ENCODE data around the gene TRABD2B.
"Not testable (repeated sequence)": the region's sequence is repeated elsewhere in the genome, so short reads cannot be mapped to it uniquely, and the experiment has no call there.

The TRABD2B gene

GRCh38 chr1:47967864-47968555 lies 29.2 kb downstream of the TRABD2B start:
- Histone ChIP-seq H3K4me3 (ENCODE audit: low read length in 2 of 2) (no peak overlapping the region), H3K4me1 (ENCODE audit: control insufficient read depth, insufficient read depth, low read length) (peaks cover 11% of the 10 kb centered on the region), H3K36me3 (ENCODE audit: control insufficient read depth in 2 of 2, insufficient read depth in 2 of 2, low read length in 2 of 2) (no peaks in the 10 kb centered on the region), H3K27me3 (ENCODE audit: control insufficient read depth in 1 of 2, insufficient read depth in 2 of 2, low read length in 2 of 2) (peaks cover 0 to 2% of the 10 kb centered on the region in 2 donors), H3K9ac (ENCODE audit: low read length in 2 of 2) (no peak overlapping the region), H3K9me3 (ENCODE audit: control insufficient read depth in 2 of 2, low read length in 2 of 2) (no peaks in the 10 kb centered on the region), H3K27ac (ENCODE audit: low read length) (no peak overlapping the region)

DNA sequence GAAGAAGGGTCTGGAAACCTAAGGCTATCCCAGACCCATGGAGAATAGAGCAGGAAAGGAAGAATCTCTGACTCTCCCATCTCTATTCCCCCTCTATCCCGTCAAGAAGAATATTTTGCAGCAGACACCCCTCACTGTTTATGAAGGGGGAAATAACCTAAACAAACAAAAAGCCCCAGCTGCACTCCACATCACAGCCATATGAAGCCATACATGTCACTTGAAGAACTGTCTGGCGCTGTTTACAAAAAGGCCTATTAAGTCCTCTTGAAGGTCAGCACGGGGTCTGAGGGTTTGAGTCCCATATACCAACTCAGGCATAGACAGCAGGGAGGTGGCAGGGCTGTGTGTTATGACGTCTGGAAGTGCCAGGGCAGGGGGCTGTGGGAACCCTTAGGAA lies 31.4 kb downstream of the TRABD2B start:
- Histone ChIP-seq H3K4me1 (ENCODE audit: control insufficient read depth, insufficient read depth, low read length) (peaks cover 11% of the 10 kb centered on the region), H3K4me3 (ENCODE audit: low read length in 2 of 2) (no peak overlapping the region), H3K27ac (ENCODE audit: low read length) (no peak overlapping the region), H3K9me3 (ENCODE audit: control insufficient read depth in 2 of 2, low read length in 2 of 2) (no peaks in the 10 kb centered on the region), H3K27me3 (ENCODE audit: control insufficient read depth in 1 of 2, insufficient read depth in 2 of 2, low read length in 2 of 2) (peaks cover 0 to 2% of the 10 kb centered on the region in 2 donors), H3K9ac (ENCODE audit: low read length in 2 of 2) (no peak overlapping the region), H3K36me3 (ENCODE audit: control insufficient read depth in 2 of 2, insufficient read depth in 2 of 2, low read length in 2 of 2) (no peaks in the 10 kb centered on the region)

- Histone ChIP-seq H3K27me3 (ENCODE audit: control insufficient read depth in 1 of 2, insufficient read depth in 2 of 2, low read length in 2 of 2) (no peaks in the 10 kb centered on the region), H3K9me3 (ENCODE audit: control insufficient read depth in 2 of 2, low read length in 2 of 2) (no peaks in the 10 kb centered on the region), H3K27ac (ENCODE audit: low read length) (no peak overlapping the region), H3K9ac (ENCODE audit: low read length in 2 of 2) (no peak overlapping the region), H3K4me3 (ENCODE audit: low read length in 2 of 2) (no peak overlapping the region), H3K4me1 (ENCODE audit: control insufficient read depth, insufficient read depth, low read length) (peaks cover 11% of the 10 kb centered on the region), H3K36me3 (ENCODE audit: control insufficient read depth in 2 of 2, insufficient read depth in 2 of 2, low read length in 2 of 2) (no peaks in the 10 kb centered on the region)
These were observed 32.5 kb downstream of the TRABD2B start for GRCh38 chr1:47964636-47965035.

DNA sequence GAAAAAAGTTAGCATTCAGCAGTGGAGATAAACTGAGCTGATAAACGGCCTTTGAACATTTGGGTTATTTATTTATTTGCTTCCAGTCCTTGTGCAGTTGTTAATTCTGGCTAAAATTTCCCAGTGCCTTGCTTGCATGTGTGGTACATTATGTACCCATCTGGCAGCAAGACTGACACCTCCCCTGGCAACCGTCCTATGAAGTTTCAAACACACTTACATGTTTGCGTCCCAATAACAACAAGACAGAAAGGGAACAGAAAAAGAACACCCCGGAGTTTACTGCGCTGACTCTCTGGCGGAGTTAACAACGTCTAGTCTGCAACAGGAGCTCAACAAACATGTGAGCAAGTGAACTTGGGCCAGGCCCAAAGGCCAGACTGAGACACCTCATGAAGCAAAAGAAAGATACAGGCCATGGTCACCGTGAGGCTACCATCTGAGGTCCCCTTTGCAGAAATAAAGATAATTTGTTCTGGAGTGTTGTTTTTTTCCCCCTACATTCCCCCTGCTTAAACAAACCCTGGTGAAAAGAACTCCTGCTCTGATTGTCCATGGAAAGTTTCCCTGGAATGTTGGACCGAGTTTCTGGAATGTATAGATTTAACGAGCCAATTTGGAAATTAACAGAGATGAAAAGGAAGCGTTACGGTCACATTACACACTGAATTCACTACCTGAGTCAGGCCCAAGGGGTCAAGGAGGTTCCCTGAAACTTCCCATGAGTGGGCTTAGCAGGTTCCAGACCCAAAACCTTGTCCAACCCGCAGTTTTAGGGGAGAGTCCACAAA lies 33.4 kb downstream of the TRABD2B start:
- H3K36me3 ChIP-seq (ENCODE audit: control insufficient read depth in 2 of 2, insufficient read depth in 2 of 2, low read length in 2 of 2), result no peaks in the 10 kb centered on the region
- H3K27me3 ChIP-seq (ENCODE audit: control insufficient read depth in 1 of 2, insufficient read depth in 2 of 2, low read length in 2 of 2), result no peaks in the 10 kb centered on the region
- no peak overlapping the region for H3K9ac ChIP-seq (ENCODE audit: low read length in 2 of 2)
- no peaks in the 10 kb centered on the region for H3K9me3 ChIP-seq (ENCODE audit: control insufficient read depth in 2 of 2, low read length in 2 of 2)
- H3K27ac ChIP-seq (ENCODE audit: low read length), result no peak overlapping the region
- no peak overlapping the region for H3K4me3 ChIP-seq (ENCODE audit: low read length in 2 of 2)
- peaks cover 11% of the 10 kb centered on the region for H3K4me1 ChIP-seq (ENCODE audit: control insufficient read depth, insufficient read depth, low read length)

- Histone ChIP-seq H3K4me1 (ENCODE audit: control insufficient read depth, insufficient read depth, low read length) (peaks cover 11% of the 10 kb centered on the region), H3K9me3 (ENCODE audit: control insufficient read depth in 2 of 2, low read length in 2 of 2) (no peaks in the 10 kb centered on the region), H3K9ac (ENCODE audit: low read length in 2 of 2) (no peak overlapping the region), H3K27me3 (ENCODE audit: control insufficient read depth in 1 of 2, insufficient read depth in 2 of 2, low read length in 2 of 2) (no peaks in the 10 kb centered on the region), H3K36me3 (ENCODE audit: control insufficient read depth in 2 of 2, insufficient read depth in 2 of 2, low read length in 2 of 2) (no peaks in the 10 kb centered on the region), H3K4me3 (ENCODE audit: low read length in 2 of 2) (no peak overlapping the region), H3K27ac (ENCODE audit: low read length) (no peak overlapping the region)
These were observed 34.3 kb downstream of the TRABD2B start for GRCh38 chr1:47962750-47963492.

- not testable (repeated sequence) for H3K4me3 ChIP-seq (ENCODE audit: low read length in 2 of 2); H3K9ac ChIP-seq (ENCODE audit: low read length in 2 of 2); H3K27me3 ChIP-seq (ENCODE audit: control insufficient read depth in 1 of 2, insufficient read depth in 2 of 2, low read length in 2 of 2); H3K36me3 ChIP-seq (ENCODE audit: control insufficient read depth in 2 of 2, insufficient read depth in 2 of 2, low read length in 2 of 2); H3K27ac ChIP-seq (ENCODE audit: low read length); H3K9me3 ChIP-seq (ENCODE audit: control insufficient read depth in 2 of 2, low read length in 2 of 2)
- peaks cover 11% of the 10 kb centered on the region for H3K4me1 ChIP-seq (ENCODE audit: control insufficient read depth, insufficient read depth, low read length)
These were observed 35.4 kb downstream of the TRABD2B start for GRCh38 chr1:47961835-47962234.

DNA sequence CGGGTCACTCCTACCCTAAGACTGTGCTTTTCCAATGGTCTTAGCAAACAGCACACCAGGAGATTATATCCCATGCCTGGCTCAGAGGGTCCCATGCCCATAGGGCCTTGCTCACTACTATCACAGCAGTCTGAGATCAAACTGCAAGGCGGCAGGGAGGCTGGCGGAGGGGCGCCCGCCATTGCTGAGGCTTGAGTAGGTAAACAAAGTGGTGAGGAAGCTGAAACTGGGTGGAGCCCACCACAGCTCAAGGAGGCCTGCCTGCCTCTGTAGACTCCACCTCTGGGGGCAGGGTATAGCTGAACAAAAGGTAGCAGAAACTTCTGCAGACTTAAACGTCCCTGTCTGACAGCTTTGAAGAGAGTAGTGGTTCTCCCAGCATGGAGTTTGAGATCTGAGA lies 40.7 kb downstream of the TRABD2B start:
- not testable (repeated sequence) for H3K27me3 ChIP-seq (ENCODE audit: control insufficient read depth in 1 of 2, insufficient read depth in 2 of 2, low read length in 2 of 2); H3K9ac ChIP-seq (ENCODE audit: low read length in 2 of 2); H3K9me3 ChIP-seq (ENCODE audit: control insufficient read depth in 2 of 2, low read length in 2 of 2); H3K4me3 ChIP-seq (ENCODE audit: low read length in 2 of 2); H3K36me3 ChIP-seq (ENCODE audit: control insufficient read depth in 2 of 2, insufficient read depth in 2 of 2, low read length in 2 of 2); H3K27ac ChIP-seq (ENCODE audit: low read length); H3K4me1 ChIP-seq (ENCODE audit: control insufficient read depth, insufficient read depth, low read length)

- Histone ChIP-seq H3K36me3 (ENCODE audit: control insufficient read depth in 2 of 2, insufficient read depth in 2 of 2, low read length in 2 of 2) (no peaks in the 10 kb centered on the region), H3K4me1 (ENCODE audit: control insufficient read depth, insufficient read depth, low read length) (peaks cover 7% of the 10 kb centered on the region), H3K9ac (ENCODE audit: low read length in 2 of 2) (no peak overlapping the region), H3K27me3 (ENCODE audit: control insufficient read depth in 1 of 2, insufficient read depth in 2 of 2, low read length in 2 of 2) (no peaks in the 10 kb centered on the region), H3K4me3 (ENCODE audit: low read length in 2 of 2) (no peak overlapping the region), H3K27ac (ENCODE audit: low read length) (no peak overlapping the region), H3K9me3 (ENCODE audit: control insufficient read depth in 2 of 2, low read length in 2 of 2) (peaks cover 0 to 4% of the 10 kb centered on the region in 2 donors)
These were observed 43.5 kb downstream of the TRABD2B start for GRCh38 chr1:47953661-47954060.

DNA sequence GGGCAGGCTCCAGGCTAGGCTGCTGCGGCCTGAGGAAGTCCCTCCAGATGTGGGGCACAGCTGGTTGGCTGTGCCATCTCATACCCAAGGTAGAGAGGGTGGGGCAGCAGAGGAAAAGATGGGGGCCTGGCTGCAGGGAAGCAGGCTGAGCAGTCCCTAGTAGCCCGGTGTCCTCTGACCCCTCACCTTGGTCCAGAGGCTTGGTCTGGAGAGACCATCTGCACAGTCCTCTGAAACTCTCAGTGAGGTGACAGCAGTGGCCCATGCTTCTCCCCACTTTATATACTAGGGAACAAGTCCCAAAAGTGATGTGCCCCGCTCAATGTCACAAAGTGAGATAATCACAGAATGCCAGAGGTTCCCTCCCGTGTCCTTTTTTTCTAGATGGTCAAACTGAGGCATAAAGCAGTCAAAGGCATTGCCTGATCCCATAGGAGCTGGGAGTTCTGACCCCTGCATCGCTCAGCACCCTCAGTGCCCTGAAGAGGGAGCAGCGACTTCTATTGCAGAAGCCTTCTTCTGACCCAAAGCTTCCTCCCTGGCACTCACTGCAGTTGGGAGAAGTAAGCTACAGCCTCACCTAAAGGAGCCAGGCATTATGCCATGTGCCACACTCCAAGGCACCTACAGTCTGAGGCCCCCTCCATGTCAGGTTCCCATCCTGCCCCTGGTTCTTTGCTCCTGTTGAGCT lies 45.5 kb downstream of the TRABD2B start:
- H3K9me3 ChIP-seq (ENCODE audit: control insufficient read depth in 2 of 2, low read length in 2 of 2), result peaks cover 0 to 4% of the 10 kb centered on the region in 2 donors
- no peak overlapping the region for H3K27ac ChIP-seq (ENCODE audit: low read length)
- no peak overlapping the region for H3K4me3 ChIP-seq (ENCODE audit: low read length in 2 of 2)
- no peaks in the 10 kb centered on the region for H3K27me3 ChIP-seq (ENCODE audit: control insufficient read depth in 1 of 2, insufficient read depth in 2 of 2, low read length in 2 of 2)
- peaks cover 7% of the 10 kb centered on the region for H3K4me1 ChIP-seq (ENCODE audit: control insufficient read depth, insufficient read depth, low read length)
- H3K36me3 ChIP-seq (ENCODE audit: control insufficient read depth in 2 of 2, insufficient read depth in 2 of 2, low read length in 2 of 2), result no peaks in the 10 kb centered on the region
- H3K9ac ChIP-seq (ENCODE audit: low read length in 2 of 2), result no peak overlapping the region

- peaks cover 0 to 4% of the 10 kb centered on the region in 2 donors for H3K9me3 ChIP-seq (ENCODE audit: control insufficient read depth in 2 of 2, low read length in 2 of 2)
- no peaks in the 10 kb centered on the region for H3K36me3 ChIP-seq (ENCODE audit: control insufficient read depth in 2 of 2, insufficient read depth in 2 of 2, low read length in 2 of 2)
- no peak overlapping the region for H3K9ac ChIP-seq (ENCODE audit: low read length in 2 of 2)
These were observed 46.2 kb downstream of the TRABD2B start for GRCh38 chr1:47951026-47951425.

More at GRCh38 chr1:47951026-47951425, 46.2 kb downstream of the TRABD2B start:
- no peak overlapping the region for H3K4me3 ChIP-seq (ENCODE audit: low read length in 2 of 2)
- H3K27me3 ChIP-seq (ENCODE audit: control insufficient read depth in 1 of 2, insufficient read depth in 2 of 2, low read length in 2 of 2), result no peaks in the 10 kb centered on the region
- H3K27ac ChIP-seq (ENCODE audit: low read length), result no peak overlapping the region
- H3K4me1 ChIP-seq (ENCODE audit: control insufficient read depth, insufficient read depth, low read length), result peaks cover 7% of the 10 kb centered on the region
